Heart left ventricle (tissue), 16 donors: ENCODE results near the gene ATP5PF. TPM values are rescaled to one million over a fixed set of nuclear protein-coding genes. Genes with fewer than 3 reads are reported as not detected.

Experiments used
- ATAC-seq, 4 donors: fragments of 200-7000 bp; cut with Tn5 transposase; one replicate each; pipeline ENCODE4 v1.9.1; 2020 to 2022; ENCODE audit warnings: moderate library complexity in 4 of 4, mild to moderate bottlenecking in 3 of 4, moderate number of reproducible peaks in 1 of 4
- DNase-seq, 5 donors: peaks; one replicate each; pipeline ENCODE4 v3.0.0-alpha.2; 2020
- H3K27ac ChIP-seq, 12 donors: fragments of 200-600 bp; sonication (generic) in 4 of 12; one replicate each; pipeline versions ENCODE4 v1.5.0 to v1.8.0; 2016 to 2022; ENCODE audit warnings: mild to moderate bottlenecking in 2 of 12
- H3K27me3 ChIP-seq, 9 donors: fragments of 200-600 bp; sonication (generic) in 2 of 9; one replicate each; pipeline versions ENCODE4 v1.5.1 to v1.8.0; 2016 to 2022; ENCODE audit warnings: mild to moderate bottlenecking in 3 of 9
- H3K36me3 ChIP-seq, 9 donors: fragments of 200-600 bp; sonication (generic) in 2 of 9; one replicate each; pipeline versions ENCODE4 v1.5.0 to v1.8.0; 2018 to 2022; ENCODE audit warnings: mild to moderate bottlenecking in 2 of 9
- H3K4me1 ChIP-seq, 12 donors: fragments of 200-600 bp; sonication (generic) in 4 of 12; one replicate each; pipeline versions ENCODE4 v1.5.0 to v1.8.0; 2016 to 2022; ENCODE audit warnings: mild to moderate bottlenecking in 3 of 12
- H3K4me3 ChIP-seq, 12 donors: fragments of 200-600 bp; sonication (generic) in 4 of 12; one replicate each; pipeline versions ENCODE4 v1.5.0 to v1.8.0; 2017 to 2022; ENCODE audit warnings: mild to moderate bottlenecking in 9 of 12, moderate library complexity in 4 of 12
- H3K9me3 ChIP-seq, 12 donors: fragments of 200-600 bp; sonication (generic) in 4 of 12; one replicate each; pipeline versions ENCODE4 v1.5.0 to v1.8.0; 2016 to 2022; ENCODE audit warnings: mild to moderate bottlenecking in 1 of 12
- CTCF ChIP-seq, 12 donors: fragments of 200-600 bp; sonication (generic) in 4 of 12; IDR thresholded peaks; one replicate each; pipeline versions ENCODE4 v1.5.0 to v1.8.0; 2018 to 2022; ENCODE audit warnings: antibody characterized with exemption in 12 of 12, mild to moderate bottlenecking in 5 of 12
- POLR2A ChIP-seq, 2 donors: fragments of 450-650 bp; IDR thresholded peaks; one replicate each; pipeline ENCODE4 v1.6.1; 2017; ENCODE audit warnings: antibody characterized with exemption in 2 of 2, mild to moderate bottlenecking in 2 of 2, moderate library complexity in 2 of 2
- WGBS, 4 donors: extraction: QIAGEN DNeasy Blood & Tissue Kit in 2 of 4; methylation state at CpG; one replicate each; pipeline versions ENCODE4 v1.1.5 to v1.1.7; 2013 to 2018; 5-methylcytosine and 5-hydroxymethylcytosine counted together
- intact Hi-C, 10 donors: fragments of 100-400 bp; cut with DNase I; formaldehyde crosslinking; loops; one replicate each; pipeline versions ENCODE4 v1.11.1 to v1.14.2; 2022
- polyA plus RNA-seq, 2 donors: library from polyadenylated mRNA; stranded (reverse); fragments of 200-250 nt; gene quantifications; one replicate each; pipeline ENCODE4 v1.2.3, GENCODE V29; 2013
- total RNA-seq, 9 donors: library from RNA; depleted of rRNA in 2 of 9; stranded (reverse); fragments of >200 nt in 2 of 9; fragmentation: NEBNext Ultra II Directional in 3 of 9; extraction: Animal tissue kit (Norgen Biotek cat#: 25700) in 3 of 9; gene quantifications; one replicate each; pipeline versions ENCODE4 v1.1.0 to v1.2.4, GENCODE V29; 2016 to 2023
- donor health status: ischemic (EF 13 %, LVEDD 7.1; RV severe dilation, severe dysfunction).
- donor health status: healthy with polysubstance abuse.
- donor health status: DM: no; HTN: yes; CAD: no.
- donor health status: DM: no; HTN: no; CAD: no.
- donor health status: ischemic (EF 25% LVEDD 6.9; RV normal size, moderate dysfunction).
- donor health status: ischemic (EF 25% LVEDD 5.7; RV mildly dilated, moderate dysfunction).
- donor health status: healthy.
- donor health status: DM: yes; HTN: yes; CAD: no.
- donor health status: ischemic (EF 35%, LVEDD 5.7; RV mildly dilated, moderate dysfunction).
- donor health status: nonischemic (EF 11% LVEDD 7.7; RV severe dilation, severe dysfunction).
- donor health status: DM: yes; HTN: yes; CAD: no.
- donor health status: PGD.
- donor health status: ischemic (EF 29% LVEDD 5.4; RV normal size, mild dysfunction).
- donor health status: nonischemic (EF 23%, LVEDD 6.1; RV moderate dilation, normal function).

ATP5PF gene
- total and polyA plus RNA-seq, 11 donors: 479 to 1,745 (median 688) TPM

GRCh38 chr21:25759573-25759972 is 24.9 kb upstream of the ATP5PF start:
- H3K27me3 ChIP-seq: no peaks in the 10 kb centered on the region
- H3K27ac ChIP-seq: no peak overlapping the region
- no peak for ATAC-seq
- 83 to 95% (median 87%) methylated on average over 1 of the region's 1 CpG for WGBS, 4 donors
- no peak overlapping the region for H3K4me3 ChIP-seq
- H3K4me1 ChIP-seq: peaks cover 0 to 18% (median 0%) of the 10 kb centered on the region in 12 donors
- no peak for TF ChIP-seq POLR2A (IDR thresholded peaks at IDR 0.05)
- DNase-seq: no peak
- peaks cover 0 to 80% (median 71%) of the 10 kb centered on the region in 9 donors for H3K36me3 ChIP-seq
- intact Hi-C loops: no loop called here
- H3K9me3 ChIP-seq: no peaks in the 10 kb centered on the region

GRCh38 chr21:25757531-25757930 is 22.8 kb upstream of the ATP5PF start:
- intact Hi-C loops: no loop called here
- Histone ChIP-seq H3K4me1 (peaks cover 0 to 18% (median 0%) of the 10 kb centered on the region in 12 donors), H3K36me3 (peaks cover 0 to 78% (median 70%) of the 10 kb centered on the region in 9 donors), H3K27me3 (no peaks in the 10 kb centered on the region), H3K9me3 (no peaks in the 10 kb centered on the region), H3K4me3 (no peak overlapping the region), H3K27ac (peak overlapping the region in 6 of 12 donors; percentile 2 to 61 (median 46))
- no peak for DNase-seq
- TF ChIP-seq POLR2A (IDR thresholded peaks at IDR 0.05) (no peak), CTCF (IDR thresholded peaks at IDR 0.05) (no peak)
- ATAC-seq: no peak

GRCh38 chr21:25756190-25756932 is 21.7 kb upstream of the ATP5PF start:
- WGBS, 4 donors: 51 to 68% (median 62%) methylated on average over 6 of the region's 6 CpGs
- H3K36me3 ChIP-seq: peaks cover 0 to 76% (median 64%) of the 10 kb centered on the region in 9 donors
- peak overlapping the region in 9 of 12 donors; percentile 4 to 35 (median 17) for H3K4me3 ChIP-seq
- H3K27ac ChIP-seq: peak overlapping the region in 10 of 12 donors; percentile 2 to 61 (median 40)
- H3K27me3 ChIP-seq: no peaks in the 10 kb centered on the region
- peaks cover 0 to 18% (median 0%) of the 10 kb centered on the region in 12 donors for H3K4me1 ChIP-seq
- no peak for DNase-seq
- ATAC-seq: peak in 1 of 4 donors; percentile 36
- TF ChIP-seq CTCF (IDR thresholded peaks at IDR 0.05): peak in 1 of 12 donors; percentile 14
- no peak for TF ChIP-seq POLR2A (IDR thresholded peaks at IDR 0.05)
- intact Hi-C loops: no loop called here
- H3K9me3 ChIP-seq: no peaks in the 10 kb centered on the region

- no peak for DNase-seq
- no peak for ATAC-seq
- peaks cover 0 to 76% (median 63%) of the 10 kb centered on the region in 9 donors for H3K36me3 ChIP-seq
- H3K9me3 ChIP-seq: no peaks in the 10 kb centered on the region
- H3K4me1 ChIP-seq: peaks cover 0 to 13% (median 0%) of the 10 kb centered on the region in 12 donors
- 98 to 100% (median 98%) methylated on average over 1 of the region's 1 CpG for WGBS, 4 donors
- no peak overlapping the region for H3K4me3 ChIP-seq
- TF ChIP-seq CTCF (IDR thresholded peaks at IDR 0.05) (no peak), POLR2A (IDR thresholded peaks at IDR 0.05) (no peak)
- no peaks in the 10 kb centered on the region for H3K27me3 ChIP-seq
- no peak overlapping the region for H3K27ac ChIP-seq
- intact Hi-C loops: no loop called here
Observed at GRCh38 chr21:25752416-25752815, 17.7 kb upstream of the ATP5PF start.
